Panc1 (cell line): ENCODE measurements around the gene HLA-B.

Experiments used
- POLR2AphosphoS5 ChIP-seq: IDR thresholded peaks from 2 replicates; pipeline ENCODE4 v1.6.1; 2012; ENCODE audit warnings: mild to moderate bottlenecking, low read depth, low read length, moderate library complexity
- TF ChIP-seq, protein P1 (sequence below): fragments of 450-650 bp; IDR thresholded peaks from 2 replicates; pipeline ENCODE4 v1.5.1; 2017; ENCODE audit warnings: mild to moderate bottlenecking
- TF ChIP-seq, protein P2 (sequence below), 2 experiments: IDR thresholded peaks; 2 replicates each; pipeline ENCODE4 v1.6.1; 2011 to 2012; ENCODE audit warnings: low read depth in 2 of 2, control low read depth in 1 of 2, low read length in 1 of 2, mild to moderate bottlenecking in 1 of 2, moderate library complexity in 1 of 2; ENCODE audit not compliant: insufficient read depth in 1 of 2

DNA sequence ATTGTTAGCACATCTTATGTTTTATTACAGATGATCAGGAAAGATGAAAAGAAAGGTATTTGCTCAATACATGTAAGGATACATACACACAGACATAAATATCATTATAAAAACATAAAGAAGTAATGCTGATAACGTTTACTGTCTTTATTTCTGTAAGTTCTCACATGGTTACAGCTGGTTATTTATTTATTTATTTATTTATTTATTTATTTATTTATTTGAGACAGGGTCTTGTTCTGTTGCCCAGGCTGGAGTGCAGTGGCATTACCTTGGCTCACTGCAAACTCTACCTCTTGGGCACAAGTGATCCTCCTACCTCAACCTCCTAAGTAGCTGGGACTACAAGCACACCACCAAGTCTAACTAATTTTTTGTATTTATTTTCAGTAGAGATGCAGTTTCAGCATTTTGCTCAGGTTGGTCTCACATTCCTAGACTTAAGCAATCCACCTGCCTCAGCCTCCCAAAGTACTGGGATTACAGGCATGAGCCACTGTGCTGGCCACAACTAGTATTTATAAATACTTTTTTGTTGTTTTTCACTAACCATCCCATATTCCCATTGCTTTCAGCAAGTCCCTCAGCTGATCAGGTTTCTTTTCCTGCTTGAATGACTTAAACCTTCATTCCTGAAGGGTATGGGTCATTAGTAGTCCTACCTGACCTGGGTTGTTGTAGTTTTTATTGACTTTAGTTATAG lies 35.8 kb downstream of the HLA-B start:
- TF ChIP-seq, protein P1, sequence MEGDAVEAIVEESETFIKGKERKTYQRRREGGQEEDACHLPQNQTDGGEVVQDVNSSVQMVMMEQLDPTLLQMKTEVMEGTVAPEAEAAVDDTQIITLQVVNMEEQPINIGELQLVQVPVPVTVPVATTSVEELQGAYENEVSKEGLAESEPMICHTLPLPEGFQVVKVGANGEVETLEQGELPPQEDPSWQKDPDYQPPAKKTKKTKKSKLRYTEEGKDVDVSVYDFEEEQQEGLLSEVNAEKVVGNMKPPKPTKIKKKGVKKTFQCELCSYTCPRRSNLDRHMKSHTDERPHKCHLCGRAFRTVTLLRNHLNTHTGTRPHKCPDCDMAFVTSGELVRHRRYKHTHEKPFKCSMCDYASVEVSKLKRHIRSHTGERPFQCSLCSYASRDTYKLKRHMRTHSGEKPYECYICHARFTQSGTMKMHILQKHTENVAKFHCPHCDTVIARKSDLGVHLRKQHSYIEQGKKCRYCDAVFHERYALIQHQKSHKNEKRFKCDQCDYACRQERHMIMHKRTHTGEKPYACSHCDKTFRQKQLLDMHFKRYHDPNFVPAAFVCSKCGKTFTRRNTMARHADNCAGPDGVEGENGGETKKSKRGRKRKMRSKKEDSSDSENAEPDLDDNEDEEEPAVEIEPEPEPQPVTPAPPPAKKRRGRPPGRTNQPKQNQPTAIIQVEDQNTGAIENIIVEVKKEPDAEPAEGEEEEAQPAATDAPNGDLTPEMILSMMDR: no peak
- TF ChIP-seq, protein P2, sequence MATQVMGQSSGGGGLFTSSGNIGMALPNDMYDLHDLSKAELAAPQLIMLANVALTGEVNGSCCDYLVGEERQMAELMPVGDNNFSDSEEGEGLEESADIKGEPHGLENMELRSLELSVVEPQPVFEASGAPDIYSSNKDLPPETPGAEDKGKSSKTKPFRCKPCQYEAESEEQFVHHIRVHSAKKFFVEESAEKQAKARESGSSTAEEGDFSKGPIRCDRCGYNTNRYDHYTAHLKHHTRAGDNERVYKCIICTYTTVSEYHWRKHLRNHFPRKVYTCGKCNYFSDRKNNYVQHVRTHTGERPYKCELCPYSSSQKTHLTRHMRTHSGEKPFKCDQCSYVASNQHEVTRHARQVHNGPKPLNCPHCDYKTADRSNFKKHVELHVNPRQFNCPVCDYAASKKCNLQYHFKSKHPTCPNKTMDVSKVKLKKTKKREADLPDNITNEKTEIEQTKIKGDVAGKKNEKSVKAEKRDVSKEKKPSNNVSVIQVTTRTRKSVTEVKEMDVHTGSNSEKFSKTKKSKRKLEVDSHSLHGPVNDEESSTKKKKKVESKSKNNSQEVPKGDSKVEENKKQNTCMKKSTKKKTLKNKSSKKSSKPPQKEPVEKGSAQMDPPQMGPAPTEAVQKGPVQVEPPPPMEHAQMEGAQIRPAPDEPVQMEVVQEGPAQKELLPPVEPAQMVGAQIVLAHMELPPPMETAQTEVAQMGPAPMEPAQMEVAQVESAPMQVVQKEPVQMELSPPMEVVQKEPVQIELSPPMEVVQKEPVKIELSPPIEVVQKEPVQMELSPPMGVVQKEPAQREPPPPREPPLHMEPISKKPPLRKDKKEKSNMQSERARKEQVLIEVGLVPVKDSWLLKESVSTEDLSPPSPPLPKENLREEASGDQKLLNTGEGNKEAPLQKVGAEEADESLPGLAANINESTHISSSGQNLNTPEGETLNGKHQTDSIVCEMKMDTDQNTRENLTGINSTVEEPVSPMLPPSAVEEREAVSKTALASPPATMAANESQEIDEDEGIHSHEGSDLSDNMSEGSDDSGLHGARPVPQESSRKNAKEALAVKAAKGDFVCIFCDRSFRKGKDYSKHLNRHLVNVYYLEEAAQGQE (IDR thresholded peaks at IDR 0.05; ENCODE audit: insufficient read depth in 1 of 2, low read depth in 2 of 2, low read length in 1 of 2): no peak
- TF ChIP-seq POLR2AphosphoS5: no peak
